C1 segment of cervical spinal cord (tissue), 14 donors: ENCODE data around the gene ACER2.
"Not testable (repeated sequence)": the region's sequence is repeated elsewhere in the genome, so short reads cannot be mapped to it uniquely, and the experiment has no call there.

Experiments
- DNase-seq, 14 donors: peaks; one replicate each; lab custom pipeline; 2025; lab: John Stamatoyannopoulos, UW

Gene ACER2

GRCh38 chr9:19408693-19409400 lies at the start of gene ACER2:
TSS of gene ACER2 (plus strand) at chr9:19409009. CDS start at chr9:19409085, 76 bp downstream.
- DNase-seq: peak; percentile 18 to 91 (median 80)

- DNase-seq: no peak
These were observed 39.7 kb upstream of the ACER2 start for GRCh38 chr9:19369107-19369506.

GRCh38 chr9:19371942-19372341 lies 36.9 kb upstream of the ACER2 start:
- DNase-seq: no peak

- no peak for DNase-seq
These were observed 36.2 kb upstream of the ACER2 start for GRCh38 chr9:19372567-19372966.

GRCh38 chr9:19373527-19373926 lies 35.3 kb upstream of the ACER2 start:
- DNase-seq: no peak

- DNase-seq: no peak
These were observed 33.3 kb upstream of the ACER2 start for GRCh38 chr9:19375538-19375937.

GRCh38 chr9:19376931-19377330 lies 31.9 kb upstream of the ACER2 start:
- DNase-seq: no peak

- no peak for DNase-seq
These were observed 30.6 kb upstream of the ACER2 start for GRCh38 chr9:19378164-19378563.

GRCh38 chr9:19378647-19379046 lies 30.2 kb upstream of the ACER2 start:
- DNase-seq: no peak

- DNase-seq: peak in 1 of 14 donors; percentile 17
These were observed 29.5 kb upstream of the ACER2 start for GRCh38 chr9:19379283-19379682.

GRCh38 chr9:19379697-19380046 lies 29.1 kb upstream of the ACER2 start:
- peak in 1 of 14 donors; percentile 68 for DNase-seq

GRCh38 chr9:19380826-19381075 lies 28.1 kb upstream of the ACER2 start:
- no peak for DNase-seq

GRCh38 chr9:19381656-19382055 lies 27.2 kb upstream of the ACER2 start:
- no peak for DNase-seq

- not testable (repeated sequence) for DNase-seq
These were observed 23.6 kb upstream of the ACER2 start for GRCh38 chr9:19385212-19385611.

GRCh38 chr9:19385786-19386501 lies 22.9 kb upstream of the ACER2 start:
- no peak for DNase-seq

- no peak for DNase-seq
These were observed 22.2 kb upstream of the ACER2 start for GRCh38 chr9:19386502-19387044.

GRCh38 chr9:19387317-19387716 lies 21.5 kb upstream of the ACER2 start:
- DNase-seq: no peak

- DNase-seq: not testable (repeated sequence)
These were observed 19.3 kb upstream of the ACER2 start for GRCh38 chr9:19389539-19389938.

- no peak for DNase-seq
These were observed 11.0 kb upstream of the ACER2 start for GRCh38 chr9:19397845-19398244.

GRCh38 chr9:19403231-19403630 lies 5.6 kb upstream of the ACER2 start:
- not testable (repeated sequence) for DNase-seq

- no peak for DNase-seq
These were observed 4.3 kb upstream of the ACER2 start for GRCh38 chr9:19404283-19405075.

GRCh38 chr9:19405771-19406170 lies 3.0 kb upstream of the ACER2 start:
- DNase-seq: peak in 1 of 14 donors; percentile 38
